ENCODE data around the gene ACAD8. TPM values are rescaled to one million over a fixed set of nuclear protein-coding genes. Genes with fewer than 3 reads are reported as not detected.

Gene ACAD8
- total RNA-seq, 1 donor from 2014 or later = 13.0 TPM

DNA sequence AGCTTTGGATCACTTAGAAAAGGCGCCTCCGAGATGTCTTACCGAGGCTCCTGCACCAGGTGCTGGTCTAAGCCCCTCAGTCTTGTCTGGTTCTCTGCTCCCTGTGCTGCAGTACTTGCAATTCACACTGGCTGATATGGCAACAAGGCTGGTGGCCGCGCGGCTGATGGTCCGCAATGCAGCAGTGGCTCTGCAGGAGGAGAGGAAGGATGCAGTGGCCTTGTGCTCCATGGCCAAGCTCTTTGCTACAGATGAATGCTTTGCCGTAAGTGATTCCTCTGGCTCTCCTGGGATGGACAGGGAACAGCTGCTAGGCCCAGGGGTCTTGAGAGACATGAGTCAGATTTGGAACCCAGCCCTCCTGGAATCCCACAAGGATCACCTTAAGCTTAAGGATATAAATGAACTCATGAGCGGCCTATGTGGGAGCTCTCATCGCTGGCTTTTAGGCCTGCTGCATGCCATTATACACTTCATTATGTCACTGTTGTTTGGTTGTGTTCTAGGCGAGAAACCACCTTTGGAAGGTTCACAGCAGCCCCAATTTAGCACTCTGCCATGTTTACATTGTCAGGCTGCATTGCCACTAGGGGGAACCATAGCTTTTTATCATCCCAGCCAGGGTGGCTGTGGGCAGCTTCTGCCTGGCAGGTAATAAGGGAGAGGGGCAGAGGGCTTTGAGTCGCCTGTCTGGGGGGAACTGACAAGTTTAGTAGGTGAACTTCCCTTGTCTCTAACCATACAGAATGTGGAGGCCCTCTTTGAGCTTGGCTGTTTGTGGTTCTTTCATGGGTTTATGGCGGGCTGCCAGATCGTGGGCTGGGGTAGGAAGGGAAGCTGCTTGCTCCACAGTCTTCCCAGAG, 8.5 kb downstream of the ACAD8 start:
- H3K4me3 ChIP-seq (ENCODE audit: low read length in 3 of 3) = no peak overlapping the region
- no peak overlapping the region for H3K9ac ChIP-seq (ENCODE audit: low read depth in 1 of 3, low read length in 3 of 3)
- H3K4me1 ChIP-seq (ENCODE audit: control insufficient read depth in 3 of 3, insufficient read depth in 3 of 3, low read length in 3 of 3) = peaks cover 0 to 2% (median 0%) of the 10 kb centered on the region in 3 donors
- H3K36me3 ChIP-seq (ENCODE audit: control insufficient read depth in 3 of 3, insufficient read depth in 3 of 3, low read length in 3 of 3) = peaks cover 53 to 67% (median 62%) of the 10 kb centered on the region in 3 donors
- no peaks in the 10 kb centered on the region for H3K27me3 ChIP-seq (ENCODE audit: control insufficient read depth in 3 of 3, insufficient read depth in 3 of 3, low read length in 3 of 3)
- no peaks in the 10 kb centered on the region for H3K9me3 ChIP-seq (ENCODE audit: control insufficient read depth in 3 of 3, low read length in 3 of 3)
- H3K27ac ChIP-seq (ENCODE audit: low read depth, low read length) = no peak overlapping the region

- Histone ChIP-seq H3K4me1 (ENCODE audit: control insufficient read depth in 3 of 3, insufficient read depth in 3 of 3, low read length in 3 of 3) (peaks cover 0 to 2% (median 0%) of the 10 kb centered on the region in 3 donors), H3K27ac (ENCODE audit: low read depth, low read length) (no peak overlapping the region), H3K4me3 (ENCODE audit: low read length in 3 of 3) (no peak overlapping the region), H3K9me3 (ENCODE audit: control insufficient read depth in 3 of 3, low read length in 3 of 3) (no peaks in the 10 kb centered on the region), H3K36me3 (ENCODE audit: control insufficient read depth in 3 of 3, insufficient read depth in 3 of 3, low read length in 3 of 3) (peaks cover 32 to 42% (median 40%) of the 10 kb centered on the region in 3 donors), H3K27me3 (ENCODE audit: control insufficient read depth in 3 of 3, insufficient read depth in 3 of 3, low read length in 3 of 3) (peaks cover 2 to 7% (median 5%) of the 10 kb centered on the region in 3 donors), H3K9ac (ENCODE audit: low read depth in 1 of 3, low read length in 3 of 3) (no peak overlapping the region)
These were observed 11.8 kb downstream of the ACAD8 start for GRCh38 chr11:134264966-134265764.

GRCh38 chr11:134266440-134266839, 13.1 kb downstream of the ACAD8 start:
- Histone ChIP-seq H3K27ac (ENCODE audit: low read depth, low read length) (no peak overlapping the region), H3K9me3 (ENCODE audit: control insufficient read depth in 3 of 3, low read length in 3 of 3) (no peaks in the 10 kb centered on the region), H3K27me3 (ENCODE audit: control insufficient read depth in 3 of 3, insufficient read depth in 3 of 3, low read length in 3 of 3) (peaks cover 11 to 14% (median 13%) of the 10 kb centered on the region in 3 donors), H3K9ac (ENCODE audit: low read depth in 1 of 3, low read length in 3 of 3) (no peak overlapping the region), H3K4me1 (ENCODE audit: control insufficient read depth in 3 of 3, insufficient read depth in 3 of 3, low read length in 3 of 3) (no peaks in the 10 kb centered on the region), H3K4me3 (ENCODE audit: low read length in 3 of 3) (no peak overlapping the region), H3K36me3 (ENCODE audit: control insufficient read depth in 3 of 3, insufficient read depth in 3 of 3, low read length in 3 of 3) (peaks cover 25 to 29% (median 27%) of the 10 kb centered on the region in 3 donors)

GRCh38 chr11:134266841-134267251, 13.5 kb downstream of the ACAD8 start:
- Histone ChIP-seq H3K4me1 (ENCODE audit: control insufficient read depth in 3 of 3, insufficient read depth in 3 of 3, low read length in 3 of 3) (no peaks in the 10 kb centered on the region), H3K9me3 (ENCODE audit: control insufficient read depth in 3 of 3, low read length in 3 of 3) (no peaks in the 10 kb centered on the region), H3K27ac (ENCODE audit: low read depth, low read length) (no peak overlapping the region), H3K36me3 (ENCODE audit: control insufficient read depth in 3 of 3, insufficient read depth in 3 of 3, low read length in 3 of 3) (peaks cover 21 to 25% (median 23%) of the 10 kb centered on the region in 3 donors), H3K27me3 (ENCODE audit: control insufficient read depth in 3 of 3, insufficient read depth in 3 of 3, low read length in 3 of 3) (peaks cover 15 to 18% (median 17%) of the 10 kb centered on the region in 3 donors), H3K9ac (ENCODE audit: low read depth in 1 of 3, low read length in 3 of 3) (no peak overlapping the region), H3K4me3 (ENCODE audit: low read length in 3 of 3) (no peak overlapping the region)

DNA sequence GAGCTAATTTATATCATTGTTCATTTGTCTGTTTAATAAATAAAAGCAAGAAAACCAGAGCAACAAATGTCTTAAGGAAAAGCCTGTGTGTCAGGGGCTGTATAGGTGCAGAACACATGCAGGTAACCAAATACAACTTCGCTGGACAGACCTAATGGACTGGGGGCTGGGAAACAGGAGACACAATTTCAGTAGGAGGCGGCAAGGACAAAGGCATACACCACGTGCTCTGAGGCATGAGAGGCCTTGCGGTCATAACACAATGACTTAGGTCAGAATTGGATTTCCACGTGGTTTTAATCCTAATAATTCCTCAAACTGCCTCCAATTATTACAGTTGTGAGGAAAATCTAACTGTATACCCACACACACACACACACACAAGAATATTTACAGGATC, 14.1 kb downstream of the ACAD8 start:
- H3K9me3 ChIP-seq (ENCODE audit: control insufficient read depth in 3 of 3, low read length in 3 of 3) = no peaks in the 10 kb centered on the region
- no peaks in the 10 kb centered on the region for H3K4me1 ChIP-seq (ENCODE audit: control insufficient read depth in 3 of 3, insufficient read depth in 3 of 3, low read length in 3 of 3)
- peaks cover 15 to 20% (median 17%) of the 10 kb centered on the region in 3 donors for H3K36me3 ChIP-seq (ENCODE audit: control insufficient read depth in 3 of 3, insufficient read depth in 3 of 3, low read length in 3 of 3)
- no peak overlapping the region for H3K27ac ChIP-seq (ENCODE audit: low read depth, low read length)
- no peak overlapping the region for H3K9ac ChIP-seq (ENCODE audit: low read depth in 1 of 3, low read length in 3 of 3)
- no peak overlapping the region for H3K4me3 ChIP-seq (ENCODE audit: low read length in 3 of 3)
- peaks cover 18 to 24% (median 19%) of the 10 kb centered on the region in 3 donors for H3K27me3 ChIP-seq (ENCODE audit: control insufficient read depth in 3 of 3, insufficient read depth in 3 of 3, low read length in 3 of 3)

DNA sequence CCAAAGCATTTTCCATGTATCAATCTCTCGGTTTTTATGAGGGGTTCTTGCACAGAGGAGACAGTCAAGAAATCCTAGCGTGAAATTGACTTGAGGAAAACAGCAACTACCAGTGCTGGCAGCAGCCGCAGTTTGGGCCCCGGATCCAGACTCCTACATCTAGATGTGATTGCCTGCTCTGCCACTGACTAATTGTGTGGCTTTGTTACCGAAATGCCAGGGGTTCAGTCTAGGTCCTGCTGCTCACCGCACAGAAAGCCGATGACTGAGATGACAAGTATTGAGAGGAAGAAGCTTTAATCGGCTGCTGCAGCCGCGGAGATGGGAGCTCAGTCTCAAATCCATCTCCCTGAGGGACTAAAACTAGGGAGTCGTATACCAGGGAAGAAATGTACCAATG, 14.6 kb downstream of the ACAD8 start:
- Histone ChIP-seq H3K9me3 (ENCODE audit: control insufficient read depth in 3 of 3, low read length in 3 of 3) (no peaks in the 10 kb centered on the region), H3K9ac (ENCODE audit: low read depth in 1 of 3, low read length in 3 of 3) (no peak overlapping the region), H3K27ac (ENCODE audit: low read depth, low read length) (no peak overlapping the region), H3K4me1 (ENCODE audit: control insufficient read depth in 3 of 3, insufficient read depth in 3 of 3, low read length in 3 of 3) (no peaks in the 10 kb centered on the region), H3K36me3 (ENCODE audit: control insufficient read depth in 3 of 3, insufficient read depth in 3 of 3, low read length in 3 of 3) (peaks cover 12 to 15% (median 12%) of the 10 kb centered on the region in 3 donors), H3K27me3 (ENCODE audit: control insufficient read depth in 3 of 3, insufficient read depth in 3 of 3, low read length in 3 of 3) (peaks cover 23 to 29% (median 24%) of the 10 kb centered on the region in 3 donors), H3K4me3 (ENCODE audit: low read length in 3 of 3) (no peak overlapping the region)

GRCh38 chr11:134270250-134270714, 16.9 kb downstream of the ACAD8 start:
- Histone ChIP-seq H3K4me3 (ENCODE audit: low read length in 3 of 3) (no peak overlapping the region), H3K4me1 (ENCODE audit: control insufficient read depth in 3 of 3, insufficient read depth in 3 of 3, low read length in 3 of 3) (no peaks in the 10 kb centered on the region), H3K27me3 (ENCODE audit: control insufficient read depth in 3 of 3, insufficient read depth in 3 of 3, low read length in 3 of 3) (peaks cover 44 to 46% (median 46%) of the 10 kb centered on the region in 3 donors), H3K36me3 (ENCODE audit: control insufficient read depth in 3 of 3, insufficient read depth in 3 of 3, low read length in 3 of 3) (peaks cover under 1 to 2% (median 1%) of the 10 kb centered on the region in 3 donors), H3K27ac (ENCODE audit: low read depth, low read length) (no peak overlapping the region), H3K9me3 (ENCODE audit: control insufficient read depth in 3 of 3, low read length in 3 of 3) (no peaks in the 10 kb centered on the region), H3K9ac (ENCODE audit: low read depth in 1 of 3, low read length in 3 of 3) (no peak overlapping the region)

DNA sequence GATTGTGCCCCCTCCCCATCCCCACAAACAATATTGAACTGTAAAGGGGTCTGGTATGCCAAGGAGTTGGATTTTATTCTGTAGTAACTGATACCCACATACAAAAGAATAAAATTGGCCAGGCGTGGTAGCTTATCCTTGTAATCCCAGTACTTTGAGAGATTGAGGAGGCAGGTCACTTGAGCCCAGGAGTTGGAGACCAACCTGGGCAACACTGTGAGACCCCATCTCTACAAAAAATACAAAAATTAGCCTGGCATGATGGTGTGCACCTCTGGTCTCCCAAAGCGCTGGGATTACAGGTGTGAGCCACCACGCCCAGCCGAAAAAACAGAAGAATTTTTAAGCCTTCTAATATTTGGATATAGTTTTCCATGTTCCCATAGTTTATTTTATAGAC, 18.6 kb downstream of the ACAD8 start:
- H3K4me3 ChIP-seq (ENCODE audit: low read length in 3 of 3) = no peak overlapping the region
- no peaks in the 10 kb centered on the region for H3K36me3 ChIP-seq (ENCODE audit: control insufficient read depth in 3 of 3, insufficient read depth in 3 of 3, low read length in 3 of 3)
- H3K4me1 ChIP-seq (ENCODE audit: control insufficient read depth in 3 of 3, insufficient read depth in 3 of 3, low read length in 3 of 3) = peaks cover 8 to 15% (median 10%) of the 10 kb centered on the region in 3 donors
- H3K9ac ChIP-seq (ENCODE audit: low read depth in 1 of 3, low read length in 3 of 3) = no peak overlapping the region
- no peak overlapping the region for H3K27ac ChIP-seq (ENCODE audit: low read depth, low read length)
- H3K9me3 ChIP-seq (ENCODE audit: control insufficient read depth in 3 of 3, low read length in 3 of 3) = no peaks in the 10 kb centered on the region
- H3K27me3 ChIP-seq (ENCODE audit: control insufficient read depth in 3 of 3, insufficient read depth in 3 of 3, low read length in 3 of 3) = peaks cover 61 to 63% (median 63%) of the 10 kb centered on the region in 3 donors

- Histone ChIP-seq H3K4me3 (ENCODE audit: low read length in 3 of 3) (no peak overlapping the region), H3K36me3 (ENCODE audit: control insufficient read depth in 3 of 3, insufficient read depth in 3 of 3, low read length in 3 of 3) (no peaks in the 10 kb centered on the region), H3K4me1 (ENCODE audit: control insufficient read depth in 3 of 3, insufficient read depth in 3 of 3, low read length in 3 of 3) (peaks cover 8 to 20% (median 14%) of the 10 kb centered on the region in 3 donors), H3K27ac (ENCODE audit: low read depth, low read length) (no peak overlapping the region), H3K27me3 (ENCODE audit: control insufficient read depth in 3 of 3, insufficient read depth in 3 of 3, low read length in 3 of 3) (peaks cover 68 to 70% (median 69%) of the 10 kb centered on the region in 3 donors), H3K9me3 (ENCODE audit: control insufficient read depth in 3 of 3, low read length in 3 of 3) (no peaks in the 10 kb centered on the region), H3K9ac (ENCODE audit: low read depth in 1 of 3, low read length in 3 of 3) (no peak overlapping the region)
These were observed 19.3 kb downstream of the ACAD8 start for GRCh38 chr11:134272381-134273316.
